PC-9 (cell line): ENCODE data around the gene CADM1. TPM values are rescaled to one million over a fixed set of nuclear protein-coding genes. Genes with fewer than 3 reads are reported as not detected.

Source experiments
- BruUV-seq: library from RNA; stranded (reverse); fragments of 400-500 nt; replicated peaks from 2 replicates; lab custom pipeline; 2021; lab: Mats Ljungman, UMichigan
- CTCF ChIA-PET: fragments of 300-600 bp; sonication (Branson Sonifier 250); formaldehyde crosslinking; loops from one replicate; lab custom pipeline; 2022; ENCODE audit warnings: antibody characterized with exemption; lab: Charles Lee
- POLR2A ChIA-PET: fragments of 300-600 bp; sonication (Branson Sonifier 250); formaldehyde crosslinking; loops from one replicate; lab custom pipeline; 2022; ENCODE audit warnings: antibody characterized with exemption; ENCODE audit not compliant: unreplicated experiment; lab: Charles Lee
- DNase-seq, 2 experiments: peaks; one replicate each; pipeline versions ENCODE4 v3.0.0 to v3.0.0-alpha.2; 2015 to 2022; ENCODE audit warnings: mixed read lengths in 1 of 2
- H2AFZ ChIP-seq: fragments of 200-600 bp; sonication (generic); 2 replicates; pipeline ENCODE4 v1.8.1; 2017; ENCODE audit warnings: antibody characterized with exemption
- H3F3A ChIP-seq: fragments of 200-600 bp; sonication (generic); 2 replicates; pipeline ENCODE4 v1.8.1; 2017; ENCODE audit warnings: antibody characterized with exemption, mild to moderate bottlenecking, low read depth; ENCODE audit not compliant: insufficient read depth
- H3K27ac ChIP-seq: fragments of 200-600 bp; sonication (generic); 2 replicates; pipeline ENCODE4 v1.6.1; 2016; ENCODE audit warnings: mixed run types
- H3K27me3 ChIP-seq: fragments of 200-600 bp; sonication (generic); 2 replicates; pipeline ENCODE4 v1.6.1; 2016; ENCODE audit warnings: low read depth, mixed run types; ENCODE audit not compliant: insufficient read depth
- H3K36me3 ChIP-seq: fragments of 200-600 bp; sonication (generic); 2 replicates; pipeline ENCODE4 v1.6.1; 2016; ENCODE audit warnings: low read depth, mixed run types
- H3K4me1 ChIP-seq: fragments of 200-600 bp; sonication (generic); replicated peaks from 2 replicates; pipeline ENCODE4 v1.6.1; 2016; ENCODE audit warnings: mixed run types; ENCODE audit not compliant: insufficient read depth
- H3K4me2 ChIP-seq: fragments of 200-600 bp; sonication (generic); 2 replicates; pipeline ENCODE4 v1.6.1; 2017; ENCODE audit warnings: mixed run types
- H3K4me3 ChIP-seq: fragments of 200-600 bp; sonication (generic); 2 replicates; pipeline ENCODE4 v1.6.1; 2016; ENCODE audit warnings: mixed run types
- H3K79me2 ChIP-seq: fragments of 200-600 bp; sonication (generic); 2 replicates; pipeline ENCODE4 v1.6.1; 2017; ENCODE audit warnings: low read depth, mixed run types
- H3K9me2 ChIP-seq: fragments of 200-600 bp; sonication (generic); 2 replicates; pipeline ENCODE4 v1.8.1; 2017; ENCODE audit warnings: mild to moderate bottlenecking; ENCODE audit not compliant: insufficient read depth
- H3K9me3 ChIP-seq: fragments of 200-600 bp; sonication (generic); 2 replicates; pipeline ENCODE4 v1.8.1; 2016; ENCODE audit warnings: low read depth; ENCODE audit not compliant: insufficient read depth
- H4K20me1 ChIP-seq: fragments of 200-600 bp; sonication (generic); 2 replicates; pipeline ENCODE4 v1.8.1; 2017; ENCODE audit not compliant: insufficient read depth
- CTCF ChIP-seq: fragments of 200-600 bp; sonication (generic); conservative IDR thresholded peaks from 2 replicates; pipeline ENCODE4 v1.6.1; 2017; ENCODE audit warnings: mixed run types, antibody characterized with exemption, mild to moderate bottlenecking, moderate library complexity
- EZH2 ChIP-seq: fragments of 200-600 bp; sonication (generic); IDR thresholded peaks from 2 replicates; pipeline ENCODE4 v1.8.0; 2017; ENCODE audit warnings: antibody characterized with exemption, low read depth
- intact Hi-C: fragments of 100-400 bp; cut with micrococcal nuclease; formaldehyde crosslinking; loops from one replicate; pipeline ENCODE4 v1.10.0; 2022; ENCODE audit not compliant: unreplicated experiment
- total RNA-seq: library from RNA; stranded (reverse); gene quantifications from 2 replicates; pipeline ENCODE4 v1.2.3, GENCODE V29; 2021

CADM1 gene
- total RNA-seq, 1 experiment from 2014 or later = not detected

- CTCF ChIA-PET = no interaction called here
- H3K36me3 ChIP-seq = no peaks in the 10 kb centered on the region
- no peaks in the 10 kb centered on the region for H3F3A ChIP-seq
- no peaks in the 10 kb centered on the region for H3K79me2 ChIP-seq
- no peaks in the 10 kb centered on the region for H3K9me2 ChIP-seq
- H4K20me1 ChIP-seq = no peaks in the 10 kb centered on the region
- intact Hi-C loops = no loop called here
- no peak overlapping the region for H2AFZ ChIP-seq
- no TSS peak for BruUV-seq
- DNase-seq = no peak
- H3K4me2 ChIP-seq = no peak overlapping the region
- H3K27me3 ChIP-seq = no peaks in the 10 kb centered on the region
- no peak overlapping the region for H3K27ac ChIP-seq
- TF ChIP-seq EZH2 = no peak
- TF ChIP-seq CTCF = no peak
- POLR2A ChIA-PET = no interaction called here
- no peak overlapping the region for H3K4me3 ChIP-seq
- no peaks in the 10 kb centered on the region for H3K9me3 ChIP-seq
- no peaks in the 10 kb centered on the region for H3K4me1 ChIP-seq
Measured at GRCh38 chr11:115362997-115363396, 141.2 kb downstream of the CADM1 start.

DNA sequence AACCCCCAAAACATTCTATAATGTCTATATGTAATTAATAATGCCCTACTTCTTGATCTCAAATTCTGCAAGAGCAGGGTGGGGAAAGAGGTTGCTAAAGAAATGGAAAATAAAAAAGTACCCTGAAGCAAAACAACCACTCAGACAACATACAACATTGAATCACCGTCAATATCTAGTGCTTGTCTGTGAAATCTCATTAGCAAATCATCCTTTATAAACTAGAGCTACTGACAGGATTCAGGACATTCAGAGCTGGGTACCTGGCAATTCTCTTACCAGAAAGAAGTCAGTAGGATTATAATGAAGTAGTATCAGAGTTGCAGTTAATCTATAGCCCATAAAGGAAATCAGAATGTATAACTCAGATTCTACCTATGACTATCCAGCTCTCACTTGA is 143.2 kb downstream of the CADM1 start:
- Histone ChIP-seq H3K9me3 (no peaks in the 10 kb centered on the region), H2AFZ (no peak overlapping the region), H4K20me1 (no peaks in the 10 kb centered on the region), H3K4me1 (no peaks in the 10 kb centered on the region), H3K9me2 (no peaks in the 10 kb centered on the region), H3K27me3 (no peaks in the 10 kb centered on the region), H3K4me2 (no peak overlapping the region), H3K27ac (no peak overlapping the region), H3K4me3 (no peak overlapping the region), H3K36me3 (no peaks in the 10 kb centered on the region), H3K79me2 (no peaks in the 10 kb centered on the region), H3F3A (no peaks in the 10 kb centered on the region)
- TF ChIP-seq EZH2 = no peak
- TF ChIP-seq CTCF = no peak
- ChIA-PET CTCF (no interaction called here), POLR2A (no interaction called here)
- BruUV-seq = no TSS peak
- intact Hi-C loops = no loop called here
- DNase-seq = no peak

DNA sequence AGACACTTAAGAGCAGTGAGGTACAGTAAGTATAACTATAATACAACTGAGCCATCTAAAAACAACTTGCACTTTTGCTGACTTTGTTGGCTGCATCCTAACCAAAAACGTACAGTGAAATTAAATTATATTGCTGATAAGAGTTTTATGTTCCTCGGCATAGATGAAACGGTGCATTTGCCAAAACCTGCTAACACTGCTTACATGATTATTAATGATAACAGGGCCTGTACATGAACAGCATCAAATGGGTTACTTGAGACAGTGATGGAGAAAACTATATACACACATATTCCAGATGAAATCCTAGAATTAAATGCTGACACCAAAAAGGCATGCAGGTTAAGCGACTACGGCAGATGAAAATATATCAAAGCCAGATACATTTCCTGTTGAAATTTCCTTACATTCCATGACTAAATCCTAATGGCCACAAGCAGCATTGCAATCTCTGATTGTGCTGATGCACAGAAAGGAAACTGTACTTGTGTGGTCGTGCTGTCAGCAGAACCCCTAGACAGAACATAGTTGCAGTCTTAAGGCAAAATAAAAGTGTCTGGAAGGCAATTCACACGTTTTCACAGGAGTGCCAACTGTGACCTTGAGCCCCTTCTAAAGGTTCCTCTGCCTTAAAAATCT is 143.9 kb downstream of the CADM1 start:
- intact Hi-C loops = no loop called here
- Histone ChIP-seq H3K9me3 (no peaks in the 10 kb centered on the region), H3K27me3 (no peaks in the 10 kb centered on the region), H3K36me3 (no peaks in the 10 kb centered on the region), H3F3A (no peaks in the 10 kb centered on the region), H3K4me2 (no peak overlapping the region), H3K27ac (no peak overlapping the region), H4K20me1 (no peaks in the 10 kb centered on the region), H3K4me1 (no peaks in the 10 kb centered on the region), H3K79me2 (no peaks in the 10 kb centered on the region), H3K9me2 (no peaks in the 10 kb centered on the region), H2AFZ (no peak overlapping the region), H3K4me3 (no peak overlapping the region)
- POLR2A ChIA-PET = no interaction called here
- TF ChIP-seq CTCF = no peak
- no peak for TF ChIP-seq EZH2
- no peak for DNase-seq
- no TSS peak for BruUV-seq
- CTCF ChIA-PET = no interaction called here
